ENCODE results near the gene CSRNP2.
"Not testable (repeated sequence)": the region's sequence is repeated elsewhere in the genome, so short reads cannot be mapped to it uniquely, and the experiment has no call there.

Gene CSRNP2

GRCh38 chr12:51018956-51019355 lies 64.4 kb downstream of the CSRNP2 start:
- Histone ChIP-seq H3K27ac (no peak overlapping the region), H3K4me3 (ENCODE audit: low read depth, low read length) (no peak overlapping the region), H3K36me3 (replicated peaks) (no peaks in the 10 kb centered on the region), H3K27me3 (replicated peaks) (no peaks in the 10 kb centered on the region)
- in situ Hi-C loops (cut with HindIII; ENCODE audit: low pct_ligation_motif_present, low sequenced_read_pairs) = no loop called here
- DNase-seq = no peak
- no peak for TF ChIP-seq CTCF (IDR thresholded peaks at IDR 0.05; ENCODE audit: low read depth, low read length, missing control alignments)

- no peaks in the 10 kb centered on the region for H3K36me3 ChIP-seq (replicated peaks)
- no peaks in the 10 kb centered on the region for H3K27me3 ChIP-seq (replicated peaks)
- in situ Hi-C loops (cut with HindIII; ENCODE audit: low pct_ligation_motif_present, low sequenced_read_pairs) = no loop called here
- no peak overlapping the region for H3K4me3 ChIP-seq (ENCODE audit: low read depth, low read length)
- DNase-seq = no peak
- no peak for TF ChIP-seq CTCF (IDR thresholded peaks at IDR 0.05; ENCODE audit: low read depth, low read length, missing control alignments)
- no peak overlapping the region for H3K27ac ChIP-seq
These were observed 65.9 kb downstream of the CSRNP2 start for GRCh38 chr12:51017452-51017851.

GRCh38 chr12:51014467-51014866 lies 68.9 kb downstream of the CSRNP2 start:
- H3K27ac ChIP-seq; H3K36me3 ChIP-seq (replicated peaks); in situ Hi-C loops (cut with HindIII; ENCODE audit: low pct_ligation_motif_present, low sequenced_read_pairs); H3K27me3 ChIP-seq (replicated peaks); H3K4me3 ChIP-seq (ENCODE audit: low read depth, low read length); DNase-seq: not testable (repeated sequence)

- in situ Hi-C loops (cut with HindIII; ENCODE audit: low pct_ligation_motif_present, low sequenced_read_pairs) = no loop called here
- Histone ChIP-seq H3K4me3 (ENCODE audit: low read depth, low read length) (no peak overlapping the region), H3K27ac (no peak overlapping the region), H3K27me3 (replicated peaks) (no peaks in the 10 kb centered on the region), H3K36me3 (replicated peaks) (no peaks in the 10 kb centered on the region)
- no peak for TF ChIP-seq CTCF (IDR thresholded peaks at IDR 0.05; ENCODE audit: low read depth, low read length, missing control alignments)
- no peak for DNase-seq
These were observed 70.0 kb downstream of the CSRNP2 start for GRCh38 chr12:51013441-51013840.

- no peak for DNase-seq
- H3K4me3 ChIP-seq (ENCODE audit: low read depth, low read length) = no peak overlapping the region
- no peaks in the 10 kb centered on the region for H3K27me3 ChIP-seq (replicated peaks)
- no peak for TF ChIP-seq CTCF (IDR thresholded peaks at IDR 0.05; ENCODE audit: low read depth, low read length, missing control alignments)
- in situ Hi-C loops (cut with HindIII; ENCODE audit: low pct_ligation_motif_present, low sequenced_read_pairs) = no loop called here
- H3K27ac ChIP-seq = no peak overlapping the region
- H3K36me3 ChIP-seq (replicated peaks) = peaks cover 1% of the 10 kb centered on the region
These were observed 70.7 kb downstream of the CSRNP2 start for GRCh38 chr12:51012570-51013236.

GRCh38 chr12:51011955-51012354 lies 71.4 kb downstream of the CSRNP2 start:
- Histone ChIP-seq H3K36me3 (replicated peaks) (peaks cover 6% of the 10 kb centered on the region), H3K27me3 (replicated peaks) (no peaks in the 10 kb centered on the region), H3K27ac (no peak overlapping the region), H3K4me3 (ENCODE audit: low read depth, low read length) (no peak overlapping the region)
- no peak for DNase-seq
- in situ Hi-C loops (cut with HindIII; ENCODE audit: low pct_ligation_motif_present, low sequenced_read_pairs) = no loop called here
- no peak for TF ChIP-seq CTCF (IDR thresholded peaks at IDR 0.05; ENCODE audit: low read depth, low read length, missing control alignments)

Data from brain microvascular endothelial cell (primary cell).